GM10847 (cell line): ENCODE data around the gene EAF1.

Source experiments
- POLR2A ChIP-seq: IDR thresholded peaks from 2 replicates; pipeline ENCODE4 v1.6.1; 2011; ENCODE audit not compliant: insufficient read length; ENCODE audit errors: extremely low read depth

EAF1 gene

DNA sequence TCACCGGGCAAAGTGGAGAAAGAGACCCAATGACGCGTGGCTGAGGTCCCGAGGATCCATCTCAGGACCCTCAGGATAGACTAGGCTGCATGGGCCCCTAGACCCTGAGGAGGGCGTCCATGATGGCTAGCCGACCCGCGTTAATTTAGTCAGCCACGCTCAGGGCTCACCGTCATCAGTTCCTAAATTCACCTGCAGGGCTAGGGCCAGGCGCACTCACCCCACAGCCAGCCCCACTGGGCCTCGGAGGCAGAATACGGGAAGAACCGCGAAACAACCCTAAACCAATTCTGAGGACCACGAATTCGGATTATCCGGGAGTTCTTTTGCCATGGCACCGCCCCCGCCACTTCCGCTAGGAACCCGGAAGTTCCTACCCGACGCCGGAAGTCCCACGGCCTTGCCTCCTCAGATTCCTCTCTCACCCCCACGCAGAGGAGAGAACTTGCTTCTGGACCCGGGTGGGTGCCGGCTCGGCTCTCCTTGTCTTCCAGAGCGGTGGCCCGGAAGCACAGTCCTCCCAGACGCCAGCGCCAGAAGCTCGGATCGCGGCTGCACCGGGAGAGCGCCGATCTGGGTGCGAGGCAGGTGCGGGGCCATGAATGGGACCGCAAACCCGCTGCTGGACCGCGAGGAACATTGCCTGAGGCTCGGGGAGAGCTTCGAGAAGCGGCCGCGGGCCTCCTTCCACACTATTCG, at the start of gene EAF1, which contains the start of gene METTL6:
Gene EAF1 (plus strand): TSS at position 417 of the 699 bp plus-strand sequence. CDS start 182 bp downstream, at position 599.
Gene METTL6 (minus strand): TSS at position 363 of the 699 bp plus-strand sequence. CDS start 1,033 bp downstream, outside the sequence.
- TF ChIP-seq POLR2A, result peak; percentile 63

- TF ChIP-seq POLR2A, result no peak
These were observed 49.2 kb upstream of the EAF1 start for GRCh38 chr3:15377961-15378791.

- no peak for TF ChIP-seq POLR2A
These were observed 46.2 kb upstream of the EAF1 start for GRCh38 chr3:15380980-15381890.

DNA sequence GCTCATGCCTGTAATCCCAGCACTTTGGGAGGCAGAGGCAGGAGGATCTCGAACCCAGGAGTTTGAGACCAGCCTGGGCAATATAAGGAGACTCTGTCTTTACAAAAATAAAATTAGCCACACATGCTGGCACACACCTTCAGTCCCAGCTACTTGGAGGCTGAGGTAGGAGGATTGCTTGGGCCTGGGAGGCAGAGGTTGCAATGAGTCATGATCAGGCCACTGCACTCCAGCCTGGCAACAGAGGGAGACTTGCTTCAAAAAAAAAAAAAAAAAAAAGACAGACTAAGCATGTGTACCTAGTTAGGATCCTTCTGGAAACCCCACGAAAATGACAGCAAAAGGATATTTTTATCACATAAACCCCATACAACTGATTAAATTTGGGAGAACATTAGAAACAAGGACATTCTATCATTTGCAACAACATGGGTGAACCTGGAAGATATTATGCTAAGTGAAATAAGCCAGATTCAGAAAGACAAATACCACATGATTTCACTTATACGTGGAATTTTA, 44.9 kb upstream of the EAF1 start:
- no peak for TF ChIP-seq POLR2A

GRCh38 chr3:15384510-15385237, 42.7 kb upstream of the EAF1 start:
- no peak for TF ChIP-seq POLR2A

GRCh38 chr3:15385901-15386653, 41.3 kb upstream of the EAF1 start:
- TF ChIP-seq POLR2A, result no peak

- TF ChIP-seq POLR2A, result no peak
These were observed 40.2 kb upstream of the EAF1 start for GRCh38 chr3:15387171-15387581.

DNA sequence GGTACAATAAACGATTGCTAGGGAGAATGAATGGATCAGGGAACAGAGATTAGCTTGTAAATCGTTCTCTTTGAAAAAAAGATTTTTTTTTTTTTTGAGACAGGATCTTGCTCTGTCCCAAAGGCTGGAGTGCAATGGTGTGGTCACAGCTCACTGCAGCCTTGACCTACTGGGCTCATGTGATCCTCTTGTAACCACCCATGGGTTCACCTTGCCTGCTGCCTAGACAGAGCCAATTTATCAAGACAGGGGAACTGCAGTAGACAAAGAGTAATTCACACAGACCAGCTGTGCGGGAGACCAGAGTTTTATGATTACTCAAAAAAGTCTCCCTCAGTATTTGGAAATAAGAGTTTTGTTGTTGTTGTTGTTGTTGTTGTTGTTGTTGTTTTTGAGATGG, 39.7 kb upstream of the EAF1 start:
- no peak for TF ChIP-seq POLR2A

GRCh38 chr3:15390460-15390859, 36.9 kb upstream of the EAF1 start:
- no peak for TF ChIP-seq POLR2A

DNA sequence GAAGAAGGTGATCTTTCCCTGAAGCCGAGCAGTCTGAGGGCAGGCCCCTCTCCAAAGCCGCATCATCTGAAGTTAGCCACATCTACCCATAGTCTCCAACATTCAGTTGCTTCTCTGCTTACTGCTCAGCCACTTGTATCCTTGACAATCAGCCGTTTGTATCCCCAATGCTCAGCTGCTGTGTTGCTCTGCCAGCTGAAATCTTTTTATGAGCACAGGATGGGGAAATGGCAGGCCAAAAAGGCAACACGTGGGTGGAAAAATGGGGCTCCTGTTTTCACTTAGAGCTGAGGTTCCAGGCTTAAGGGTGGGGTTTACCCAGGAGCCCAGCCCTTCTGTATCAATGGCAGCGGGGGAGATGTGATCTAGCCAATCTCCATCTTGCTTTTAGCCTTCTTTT, 36.4 kb upstream of the EAF1 start:
- no peak for TF ChIP-seq POLR2A

DNA sequence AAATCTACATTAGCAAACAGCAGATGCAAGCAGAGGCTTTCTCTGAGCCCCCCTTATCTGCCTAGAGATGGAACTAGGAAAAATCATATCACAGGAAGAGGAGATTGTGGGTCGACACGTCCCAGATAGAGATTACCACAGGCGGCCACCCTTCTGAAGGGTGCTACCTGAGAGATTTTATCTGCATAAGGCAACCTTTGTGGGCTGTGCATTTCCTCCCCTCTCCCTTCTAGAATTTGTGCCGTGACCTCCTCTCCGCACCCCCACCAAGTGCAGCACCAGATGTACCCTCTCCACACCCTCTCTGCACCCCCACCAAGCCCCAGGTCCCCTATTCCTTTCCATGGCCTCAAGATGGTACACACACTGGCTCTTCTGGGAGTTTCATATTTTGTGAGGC, 27.4 kb upstream of the EAF1 start:
- TF ChIP-seq POLR2A, result no peak

GRCh38 chr3:15401936-15402335, 25.5 kb upstream of the EAF1 start:
- no peak for TF ChIP-seq POLR2A

GRCh38 chr3:15403495-15403894, 23.9 kb upstream of the EAF1 start:
- TF ChIP-seq POLR2A, result no peak

DNA sequence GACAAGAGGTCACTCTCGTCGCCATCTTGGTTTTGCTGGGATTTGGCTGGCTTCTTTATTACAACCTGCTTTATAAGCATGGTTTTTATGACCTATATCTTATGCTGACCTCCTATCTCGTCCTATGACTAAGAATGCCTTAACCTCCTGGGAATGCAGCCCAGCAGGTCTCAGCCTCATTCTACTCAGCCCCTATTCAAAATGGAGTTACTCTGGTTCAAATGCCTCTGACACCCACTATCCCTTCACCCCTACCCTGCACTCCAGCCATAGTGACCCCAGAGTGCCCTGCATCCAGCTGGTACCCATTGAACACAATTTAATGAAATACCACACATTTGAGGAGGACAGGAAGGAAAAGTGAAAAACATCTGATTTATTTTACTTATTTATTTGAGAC, 23.4 kb upstream of the EAF1 start:
- no peak for TF ChIP-seq POLR2A
